Activated CD8-positive, alpha-beta memory T cell treated with anti-CD3 and anti-CD28 coated beads for 4 hours (primary cell): ENCODE results near the gene VRTN.
"Not testable (repeated sequence)": the region's sequence is repeated elsewhere in the genome, so short reads cannot be mapped to it uniquely, and the experiment has no call there.

Experiments used
- DNase-seq, 2 donors: peaks; one replicate each; pipeline ENCODE4 v3.0.0-alpha.2; 2020; ENCODE audit warnings: low read depth in 2 of 2

VRTN gene

DNA sequence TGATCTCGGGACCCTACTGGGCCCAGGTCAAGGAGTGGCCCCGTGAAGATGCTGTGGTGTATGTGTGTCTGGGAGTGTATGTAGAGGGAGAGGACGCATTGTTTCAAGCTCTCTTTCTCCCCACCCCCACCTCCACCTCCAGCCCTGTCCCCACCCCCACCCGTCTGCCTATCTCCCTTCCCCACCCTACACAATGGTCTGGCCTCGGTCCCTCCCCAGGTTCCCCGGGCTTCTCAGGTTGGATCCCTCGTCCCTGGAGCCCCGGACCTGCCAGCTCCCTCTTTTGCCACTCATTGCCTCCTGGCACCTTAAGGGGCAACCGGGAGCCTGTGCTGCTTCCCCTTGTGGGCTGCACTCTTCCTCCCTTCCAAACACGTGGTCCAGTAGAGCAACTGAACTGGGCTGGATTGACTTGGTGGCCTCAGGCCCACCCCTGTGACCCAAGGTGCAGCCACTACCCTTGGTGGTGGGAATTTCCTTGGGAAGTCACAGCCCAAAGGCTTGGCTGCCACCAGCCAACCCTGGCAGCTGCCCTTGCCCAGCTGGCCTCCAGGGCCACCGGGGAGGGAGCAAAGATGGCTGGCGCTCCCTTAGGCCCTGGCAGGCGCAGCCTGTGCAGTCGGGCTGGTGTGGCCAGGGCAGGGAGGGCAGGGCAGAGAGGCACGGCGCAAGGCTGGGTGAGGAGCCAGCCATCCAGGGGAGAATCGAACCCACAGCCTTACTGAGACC, 628 bp downstream of the VRTN start:
- no peak for DNase-seq

DNA sequence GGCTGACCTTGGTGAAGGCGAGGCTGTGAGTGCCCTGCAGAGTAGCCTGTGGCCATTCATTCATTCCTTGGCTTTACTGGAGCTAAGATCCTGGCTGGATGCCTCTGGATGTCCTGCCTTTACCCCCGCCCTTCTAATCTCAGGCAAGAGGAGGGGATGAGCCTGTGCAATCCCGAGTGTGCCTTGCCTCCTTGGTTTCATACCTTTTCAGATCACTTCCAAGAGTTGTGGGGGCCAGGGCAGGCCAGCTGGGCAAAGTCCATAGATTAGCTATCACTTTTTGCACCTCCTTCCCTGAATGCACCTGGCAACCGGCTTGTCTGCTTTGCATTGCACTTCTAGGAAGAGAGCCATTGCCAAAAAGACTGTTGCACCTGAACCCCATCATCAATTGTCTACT, 1.5 kb downstream of the VRTN start:
- no peak for DNase-seq

DNA sequence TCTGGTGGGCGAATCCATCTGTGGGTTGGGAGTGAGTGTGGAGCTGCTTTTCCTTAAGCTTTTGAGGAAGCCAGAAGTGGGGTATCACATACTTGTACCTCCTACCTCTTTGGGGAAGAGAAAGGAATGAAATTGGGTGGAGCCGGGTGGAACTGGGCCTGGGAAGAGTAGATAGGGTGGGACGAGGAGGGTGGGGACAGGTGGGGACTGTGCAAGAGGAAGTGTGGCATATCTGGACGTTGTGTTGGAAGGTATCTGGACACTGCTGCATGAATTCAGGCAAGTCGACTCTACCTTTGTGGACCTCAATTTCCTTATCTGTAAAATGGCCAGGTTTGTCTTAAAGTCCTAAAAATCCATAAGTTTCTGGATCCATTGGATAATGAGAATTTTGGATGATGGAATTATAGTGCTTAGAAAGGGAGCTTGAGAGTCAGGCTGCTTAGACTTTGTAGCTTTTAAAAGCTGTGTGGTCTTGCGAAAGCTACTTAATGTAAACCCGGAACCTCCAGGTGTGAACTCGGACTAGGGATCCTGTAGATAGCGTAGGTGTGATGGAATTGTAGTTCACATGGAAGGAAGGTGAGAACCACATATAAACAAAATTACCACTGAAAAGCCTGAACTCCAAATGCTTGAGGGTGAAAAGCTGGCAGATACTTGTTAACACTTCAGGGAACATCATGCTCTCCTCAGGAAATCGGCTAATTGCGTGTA, 2.1 kb downstream of the VRTN start:
- no peak for DNase-seq

DNA sequence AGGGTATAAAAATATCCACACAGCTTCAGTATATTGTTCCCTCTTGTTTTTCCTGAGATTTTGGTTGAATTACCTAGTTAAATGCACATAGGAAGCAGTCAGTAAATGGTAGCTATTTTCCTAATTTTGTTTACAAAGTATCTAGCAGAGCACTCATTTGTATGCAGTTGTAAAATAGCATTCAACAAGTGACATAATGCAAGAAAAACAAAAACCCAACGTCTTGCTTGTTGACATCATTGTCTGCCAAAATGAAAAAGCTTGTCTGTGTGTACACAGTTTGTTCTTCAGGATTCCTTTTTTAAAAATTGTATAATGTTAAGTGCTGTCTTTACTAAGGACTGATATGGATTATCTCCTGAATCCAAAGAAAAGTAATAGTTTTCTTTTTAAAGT, 2.7 kb downstream of the VRTN start:
- no peak for DNase-seq

DNA sequence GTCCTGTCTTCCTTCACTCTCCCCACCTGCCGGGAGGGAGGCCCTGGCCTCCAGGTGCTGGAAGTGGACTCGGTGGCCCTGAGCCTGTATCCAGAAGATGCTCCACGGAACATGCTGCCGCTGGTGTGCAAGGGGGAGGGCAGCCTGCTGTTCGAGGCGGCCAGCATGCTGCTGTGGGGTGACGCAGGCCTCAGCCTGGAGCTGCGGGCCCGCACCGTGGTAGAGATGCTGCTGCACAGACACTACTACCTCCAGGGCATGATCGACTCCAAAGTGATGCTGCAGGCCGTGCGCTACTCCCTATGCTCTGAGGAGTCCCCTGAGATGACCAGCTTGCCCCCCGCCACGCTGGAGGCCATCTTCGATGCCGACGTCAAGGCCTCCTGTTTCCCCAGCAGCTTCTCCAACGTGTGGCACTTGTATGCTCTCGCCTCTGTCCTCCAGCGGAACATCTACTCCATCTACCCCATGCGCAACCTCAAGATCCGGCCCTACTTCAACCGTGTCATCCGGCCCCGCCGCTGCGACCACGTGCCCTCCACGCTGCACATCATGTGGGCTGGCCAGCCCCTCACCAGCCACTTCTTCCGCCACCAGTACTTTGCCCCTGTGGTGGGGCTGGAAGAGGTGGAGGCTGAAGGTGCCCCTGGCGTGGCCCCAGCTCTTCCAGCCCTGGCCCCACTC, 8.8 kb downstream of the VRTN start:
- DNase-seq = no peak

DNA sequence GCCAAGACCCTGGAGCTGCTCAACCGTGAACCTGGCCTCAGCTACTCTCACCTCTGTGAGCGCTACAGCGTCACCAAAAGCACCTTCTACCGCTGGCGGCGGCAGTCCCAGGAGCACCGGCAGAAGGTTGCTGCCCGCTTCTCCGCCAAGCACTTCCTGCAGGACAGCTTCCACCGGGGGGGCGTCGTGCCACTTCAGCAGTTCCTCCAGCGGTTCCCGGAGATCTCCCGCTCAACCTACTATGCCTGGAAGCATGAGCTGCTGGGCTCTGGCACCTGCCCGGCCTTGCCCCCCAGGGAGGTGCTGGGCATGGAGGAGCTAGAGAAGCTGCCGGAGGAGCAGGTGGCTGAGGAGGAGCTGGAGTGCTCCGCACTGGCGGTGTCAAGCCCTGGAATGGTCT, 9.3 kb downstream of the VRTN start:
- no peak for DNase-seq

DNA sequence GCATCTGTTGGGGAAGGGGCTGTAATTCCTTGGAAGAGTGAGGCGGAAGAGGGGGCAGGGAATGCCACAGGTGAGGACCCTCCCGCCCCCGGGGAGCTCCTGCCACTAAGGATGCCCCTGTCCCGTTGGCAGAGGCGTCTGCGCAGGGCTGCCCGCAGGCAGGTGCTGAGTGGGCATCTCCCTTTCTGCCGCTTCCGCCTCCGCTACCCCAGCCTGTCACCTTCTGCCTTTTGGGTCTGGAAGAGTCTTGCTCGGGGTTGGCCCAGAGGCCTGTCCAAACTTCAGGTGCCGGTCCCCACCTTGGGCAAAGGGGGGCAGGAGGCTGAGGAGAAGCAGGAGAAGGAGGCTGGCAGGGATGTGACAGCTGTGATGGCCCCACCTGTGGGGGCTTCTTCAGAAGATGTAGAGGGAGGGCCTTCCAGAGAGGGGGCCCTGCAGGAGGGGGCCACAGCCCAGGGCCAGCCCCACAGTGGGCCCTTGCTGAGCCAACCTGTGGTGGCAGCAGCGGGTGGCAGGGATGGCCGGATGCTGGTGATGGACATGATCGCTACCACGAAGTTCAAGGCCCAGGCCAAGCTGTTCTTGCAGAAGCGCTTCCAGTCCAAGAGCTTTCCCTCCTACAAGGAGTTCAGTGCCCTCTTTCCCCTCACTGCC, 10.0 kb downstream of the VRTN start:
- no peak for DNase-seq

DNA sequence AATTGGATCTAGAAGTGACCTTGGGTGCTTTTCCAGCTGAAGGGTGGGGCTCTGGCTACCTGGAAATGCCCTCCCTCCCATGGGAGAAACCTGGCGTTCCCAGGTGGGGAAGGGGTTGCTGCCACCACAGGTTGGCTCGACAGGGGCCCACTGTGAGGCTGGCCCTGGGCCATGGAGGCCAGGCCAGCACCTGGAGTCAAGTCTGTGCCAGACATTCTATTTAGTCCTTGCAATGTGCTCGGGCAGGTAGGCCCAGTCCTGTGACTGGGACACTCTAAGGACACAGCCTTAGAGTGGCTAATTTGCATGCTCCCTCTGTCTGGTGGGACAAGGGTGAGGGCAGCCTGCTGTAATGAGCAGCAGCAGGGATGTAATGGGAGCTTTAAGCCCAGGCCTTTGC, 11.9 kb downstream of the VRTN start:
- no peak for DNase-seq

DNA sequence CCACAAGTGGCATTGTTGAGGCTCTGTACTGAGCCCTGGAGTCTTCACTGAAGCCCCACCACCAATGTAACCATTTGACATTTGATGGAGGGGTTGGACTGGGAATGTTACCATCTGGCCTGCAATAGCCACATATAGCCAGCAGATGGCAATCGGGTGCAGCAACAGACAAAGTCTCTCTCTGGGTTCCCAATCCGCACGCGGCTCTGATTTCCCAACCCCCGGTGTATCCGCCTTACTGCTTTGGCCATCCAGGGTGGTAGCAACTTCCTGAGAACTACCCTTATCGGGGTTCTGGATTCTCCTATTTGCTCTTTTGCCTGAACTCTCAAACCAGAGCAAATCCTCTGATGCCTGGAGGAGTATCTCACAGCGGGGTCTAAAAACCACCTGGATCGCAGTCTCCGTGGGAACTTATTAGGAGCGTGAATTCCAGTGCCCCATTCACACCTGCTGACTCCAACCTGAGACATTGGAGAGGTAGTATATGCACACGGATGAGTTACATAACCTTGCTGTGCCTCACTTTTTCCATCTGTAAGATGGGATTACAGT, 14.2 kb downstream of the VRTN start:
- DNase-seq = peak; percentile 18 to 38

DNA sequence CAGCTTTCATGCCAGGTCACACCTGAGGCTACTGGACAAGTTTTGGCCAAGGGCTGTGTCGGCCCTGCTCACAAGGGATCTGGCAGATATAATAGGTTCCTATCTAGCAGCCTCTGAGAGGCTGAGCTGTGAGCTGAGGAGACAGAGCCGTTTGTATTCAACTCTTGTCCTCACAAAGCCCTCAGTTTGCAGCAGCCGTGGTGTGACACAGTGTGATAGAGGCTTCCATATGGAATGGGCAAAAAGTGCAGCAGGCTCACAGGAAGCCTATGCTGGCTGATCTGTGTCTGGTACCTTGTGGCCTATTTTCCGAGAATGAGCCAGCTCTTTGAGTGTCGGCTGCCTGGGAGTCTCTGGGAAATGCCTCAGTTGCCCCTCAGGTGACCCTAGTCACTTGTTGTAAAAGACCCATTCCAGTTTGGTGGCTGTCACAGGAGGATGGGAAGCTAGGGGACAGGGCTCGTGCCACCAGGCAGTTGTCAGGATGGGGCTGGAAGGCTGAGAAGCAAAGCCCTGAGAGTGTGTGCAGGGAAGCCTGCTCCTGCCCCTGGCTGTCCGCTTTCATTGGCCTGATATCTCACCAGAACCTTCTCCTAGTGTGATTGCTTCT, 16.1 kb downstream of the VRTN start:
- DNase-seq = no peak

DNA sequence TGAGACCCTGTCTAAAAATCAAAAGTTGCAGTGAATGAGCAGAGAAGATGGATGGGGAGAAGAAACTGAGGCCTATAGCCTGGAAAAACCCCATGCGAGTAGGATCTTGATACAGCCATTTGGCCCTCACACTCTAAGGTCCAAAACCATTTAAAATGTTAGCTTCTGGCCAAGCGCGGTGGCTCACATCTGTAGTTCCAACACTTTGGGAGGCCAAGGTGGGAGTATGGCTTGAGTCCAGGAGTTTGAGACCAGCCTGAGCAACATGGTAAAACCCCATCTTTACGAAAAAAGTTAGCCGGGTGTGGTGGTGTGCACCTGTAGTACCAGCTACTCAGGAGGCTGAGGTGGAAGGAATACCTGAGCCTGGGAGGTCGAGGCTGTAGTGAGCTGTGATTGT, 19.8 kb downstream of the VRTN start:
- no peak for DNase-seq

DNA sequence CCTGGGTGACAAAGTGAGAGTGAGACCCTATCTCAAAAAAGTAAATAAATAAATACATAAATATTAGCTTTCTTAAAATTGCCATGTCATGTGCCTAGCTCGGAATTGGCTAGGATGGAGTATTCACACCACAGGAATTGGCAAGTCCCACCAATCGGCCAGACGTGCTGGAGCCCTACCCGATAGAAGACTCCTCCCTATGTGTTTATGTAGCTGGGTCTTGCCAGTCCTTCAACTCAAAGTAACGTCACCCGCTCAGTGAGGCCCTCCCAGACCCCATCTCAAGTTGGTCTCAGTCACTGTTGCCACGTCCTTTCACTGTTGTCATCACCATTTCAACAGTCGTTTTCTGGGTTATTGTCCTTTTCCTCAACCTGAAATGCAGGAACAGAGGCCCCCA, 20.2 kb downstream of the VRTN start:
- DNase-seq = no peak

DNA sequence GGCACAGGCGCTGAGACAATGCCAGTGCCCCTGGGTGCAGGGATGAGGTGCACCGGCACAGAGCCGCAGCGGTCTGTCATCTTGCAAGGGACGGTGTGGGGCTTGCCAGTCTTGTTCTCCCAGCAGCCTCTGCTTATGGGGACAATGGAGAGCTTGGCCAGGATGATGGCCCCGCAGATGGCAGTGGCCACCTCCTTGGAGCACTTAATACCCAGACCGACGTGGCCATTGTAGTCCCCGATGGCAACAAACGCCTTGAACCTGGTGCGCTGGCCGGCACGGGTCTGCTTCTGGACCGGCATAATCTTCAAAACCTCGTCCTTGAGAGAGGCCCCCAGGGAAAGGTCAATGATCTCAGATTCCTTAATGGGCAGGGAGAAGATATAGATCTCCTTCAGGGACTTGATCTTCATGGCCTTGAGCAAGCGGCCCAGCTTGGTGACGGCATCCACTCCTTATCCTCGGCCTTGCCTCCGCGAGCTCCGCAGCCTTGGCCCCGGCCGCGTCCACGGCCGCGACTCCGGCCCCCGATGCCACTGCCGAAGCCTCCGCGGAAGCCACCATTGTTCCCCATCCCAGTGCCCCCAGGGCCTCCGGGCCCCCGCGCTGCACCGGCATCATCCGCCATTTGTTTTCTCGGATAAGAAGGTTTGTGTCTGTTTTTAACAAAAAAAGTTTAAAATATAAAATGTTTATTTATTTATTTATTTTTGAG, 29.9 kb downstream of the VRTN start:
- no peak for DNase-seq

DNA sequence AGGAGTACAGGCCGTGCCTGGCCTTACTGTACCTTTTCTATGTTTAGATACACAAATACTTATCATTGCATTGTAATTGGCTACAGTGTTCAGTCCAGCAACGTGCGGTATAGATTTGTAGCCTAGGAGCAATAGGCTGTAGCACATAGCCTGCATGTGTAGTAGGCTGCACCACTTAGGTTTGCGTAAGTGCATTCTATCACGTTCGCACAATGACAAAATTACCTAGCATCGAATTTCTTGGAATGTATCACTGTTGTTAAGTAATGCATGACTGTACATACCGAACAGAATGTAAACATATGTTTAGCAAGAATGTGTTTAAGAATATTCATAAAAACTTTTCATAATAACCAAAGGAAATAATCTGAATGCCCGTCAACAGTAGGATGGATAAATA, 31.9 kb downstream of the VRTN start:
- no peak for DNase-seq

DNA sequence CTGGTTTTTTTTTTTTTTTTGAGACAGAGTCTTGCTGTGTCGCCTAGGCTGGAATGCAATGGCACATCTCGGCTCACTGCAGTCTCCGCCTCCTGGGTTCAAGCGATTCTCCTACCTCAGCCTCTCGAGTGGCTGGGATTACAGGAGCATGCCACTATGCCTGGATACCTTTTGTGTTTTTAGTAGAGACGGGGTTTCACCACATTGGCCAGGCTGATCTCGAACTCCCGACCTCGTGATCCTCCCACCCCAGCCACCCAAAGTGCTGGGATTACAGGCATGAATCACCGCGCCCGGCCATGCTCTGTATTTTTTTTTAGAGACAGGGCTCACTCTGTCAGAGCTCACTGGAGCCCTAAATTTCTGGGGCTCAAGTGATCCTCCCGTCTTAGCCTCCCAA, 32.6 kb downstream of the VRTN start:
- no peak for DNase-seq

DNA sequence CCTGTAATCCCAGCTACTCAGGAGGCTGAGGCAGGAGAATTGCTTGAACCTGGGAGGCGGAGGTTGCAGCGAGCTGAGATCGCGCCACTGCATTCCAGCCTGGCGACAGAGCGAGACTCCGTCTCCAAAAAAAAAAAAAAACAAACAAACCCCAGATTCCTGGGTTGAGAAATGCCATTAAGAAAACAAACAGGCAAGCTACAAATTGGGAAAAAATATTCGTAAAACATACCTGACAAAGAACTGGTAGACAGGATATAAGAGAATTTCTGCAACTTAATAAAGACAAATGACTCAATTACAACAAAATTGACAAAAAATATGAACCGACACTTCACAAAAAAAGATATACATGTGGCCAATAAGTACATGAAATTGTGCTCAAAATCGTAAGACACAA, 33.3 kb downstream of the VRTN start:
- DNase-seq = not testable (repeated sequence)

DNA sequence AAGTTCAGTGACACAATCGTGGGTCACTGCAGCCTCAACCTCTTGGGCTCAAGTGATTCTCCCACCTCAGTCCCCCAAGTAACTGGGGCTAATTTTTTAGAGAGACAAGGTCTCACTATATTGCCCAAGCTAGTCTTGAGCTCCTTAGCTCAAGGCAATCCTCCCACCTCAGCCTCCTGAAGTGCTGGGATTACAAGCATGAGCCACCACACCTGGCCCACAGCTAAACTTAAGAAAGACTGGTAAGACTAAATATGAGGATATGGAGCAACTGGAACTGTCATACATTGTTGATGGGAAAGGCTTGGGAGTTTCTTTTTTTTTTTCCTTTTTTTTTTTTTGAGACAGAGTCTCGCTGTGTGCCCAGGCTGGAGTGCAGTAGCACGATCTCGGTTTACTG, 34.0 kb downstream of the VRTN start:
- DNase-seq = no peak

DNA sequence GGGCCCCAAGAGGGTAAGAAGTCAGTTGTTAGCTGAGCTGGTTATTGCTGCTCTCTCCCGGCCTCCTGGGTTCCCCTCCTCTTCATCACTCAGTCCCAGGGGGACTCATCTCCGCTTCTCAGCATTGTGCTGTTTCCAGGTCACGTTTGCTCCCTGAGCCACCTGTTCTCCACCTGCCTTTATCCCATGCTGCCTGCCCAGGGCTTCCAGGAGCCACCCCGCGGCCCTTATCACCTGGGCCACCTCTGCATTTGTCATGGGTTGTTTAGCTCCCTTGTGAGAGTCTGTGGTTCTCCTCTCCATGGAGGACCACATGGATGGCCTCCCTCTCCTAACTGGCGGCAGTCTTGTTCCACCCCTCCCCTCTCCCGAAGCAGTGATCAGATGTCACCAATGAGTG, 41.7 kb downstream of the VRTN start:
- DNase-seq = no peak

DNA sequence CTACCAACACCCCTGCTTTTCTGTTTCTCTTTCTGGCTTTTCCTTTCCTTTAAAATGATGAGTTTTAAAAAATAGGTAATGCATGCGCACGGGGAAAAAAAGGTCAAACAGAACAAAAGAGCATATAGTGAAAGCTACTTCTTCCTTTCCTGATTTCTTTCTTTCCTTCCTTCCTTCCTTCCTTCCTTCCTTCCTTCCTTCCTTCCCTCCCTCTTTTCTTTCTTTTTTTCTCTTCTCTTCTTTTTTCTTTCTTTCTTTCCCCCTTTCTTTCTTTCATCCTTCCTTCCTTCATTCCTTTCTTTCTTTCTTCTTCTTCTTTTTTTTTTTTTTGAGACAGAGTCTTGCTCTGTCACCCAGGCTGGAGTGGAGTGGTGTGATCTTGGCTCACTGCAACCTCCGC, 42.2 kb downstream of the VRTN start:
- DNase-seq = not testable (repeated sequence)

DNA sequence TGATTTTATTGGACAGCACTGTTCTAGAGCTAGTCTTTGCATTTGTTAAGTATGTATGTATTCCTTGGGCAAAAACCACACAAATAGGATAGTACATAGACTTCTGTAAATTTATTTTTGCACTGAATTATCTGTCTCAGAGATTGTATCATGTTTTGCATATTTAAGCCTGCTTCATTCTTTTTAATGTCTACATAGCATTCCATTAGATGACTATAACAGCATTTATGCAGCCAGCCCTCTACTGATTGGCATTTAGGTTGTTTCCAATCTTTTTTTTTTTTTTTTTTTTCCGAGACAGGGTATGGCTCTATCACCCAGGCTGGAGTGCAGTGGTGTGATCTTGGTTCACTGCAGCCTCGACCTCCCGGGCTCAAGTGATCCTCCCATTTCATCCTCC, 43.2 kb downstream of the VRTN start:
- no peak for DNase-seq
